HG03354 (cell line): ENCODE data around the gene CELF4.

Source experiments
- ATAC-seq: cut with Tn5 transposase; IDR thresholded peaks from one replicate; pipeline ENCODE4 v1.9.1; 2021; ENCODE audit warnings: mild to moderate bottlenecking; ENCODE audit not compliant: unreplicated experiment, poor library complexity, severe bottlenecking

CELF4 gene

DNA sequence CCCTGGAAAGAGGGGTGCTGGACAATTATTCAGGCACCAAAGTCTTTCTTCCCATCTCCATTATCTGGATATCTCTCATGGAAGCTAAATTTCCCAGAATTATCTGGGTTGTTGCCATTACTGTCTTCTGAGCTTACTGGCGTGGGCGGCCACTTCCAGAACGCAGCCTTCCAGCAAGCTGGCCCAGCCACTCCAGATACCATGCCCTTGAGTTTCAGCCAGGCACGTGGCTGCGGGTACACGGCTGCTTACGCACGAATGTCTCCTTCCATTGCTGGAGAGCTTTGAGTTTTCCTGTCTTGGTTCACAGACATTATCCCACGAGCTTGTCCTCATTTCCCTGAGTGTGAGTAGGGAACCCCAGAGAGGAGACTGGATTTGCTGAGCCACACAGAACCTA, 32.7 kb downstream of the CELF4 start:
- no peak for ATAC-seq

DNA sequence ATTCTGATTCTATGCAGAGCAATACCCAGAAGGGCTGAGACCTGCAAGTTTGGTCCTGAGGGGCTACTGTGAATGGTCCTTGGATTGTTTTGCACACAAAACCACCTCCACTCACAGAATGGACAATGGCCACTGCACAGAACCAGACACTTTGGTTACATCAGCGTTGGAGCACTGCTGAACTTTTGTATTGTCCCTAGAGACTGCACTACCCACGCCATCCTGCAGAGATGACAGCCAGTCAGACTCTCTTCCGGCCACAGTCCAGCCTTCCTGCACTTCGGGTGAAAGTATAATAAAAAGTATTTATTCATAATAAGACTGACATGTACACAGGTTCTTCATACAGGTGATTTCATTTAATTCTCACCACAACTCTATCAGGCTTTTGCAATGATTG, 35.7 kb downstream of the CELF4 start:
- no peak for ATAC-seq

DNA sequence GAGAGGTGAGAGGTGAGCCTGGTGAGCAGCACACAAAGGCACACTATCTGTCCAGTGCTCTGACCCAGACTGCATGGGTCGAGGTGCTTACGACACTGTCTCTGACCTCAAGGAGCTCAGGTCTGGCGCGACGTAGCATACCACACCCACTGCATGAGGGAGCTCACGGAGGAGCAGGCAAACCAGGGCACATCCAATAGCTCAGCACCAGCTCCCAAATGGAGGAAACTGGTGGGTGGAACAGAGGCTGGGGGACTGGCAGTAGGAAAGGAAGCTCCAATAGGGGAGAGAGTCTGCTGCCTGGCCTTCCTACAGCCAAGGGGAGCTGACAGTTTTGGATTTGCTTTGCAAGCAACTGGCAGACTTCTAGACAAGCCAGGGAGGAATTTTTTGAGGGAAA, 36.3 kb downstream of the CELF4 start:
- no peak for ATAC-seq

DNA sequence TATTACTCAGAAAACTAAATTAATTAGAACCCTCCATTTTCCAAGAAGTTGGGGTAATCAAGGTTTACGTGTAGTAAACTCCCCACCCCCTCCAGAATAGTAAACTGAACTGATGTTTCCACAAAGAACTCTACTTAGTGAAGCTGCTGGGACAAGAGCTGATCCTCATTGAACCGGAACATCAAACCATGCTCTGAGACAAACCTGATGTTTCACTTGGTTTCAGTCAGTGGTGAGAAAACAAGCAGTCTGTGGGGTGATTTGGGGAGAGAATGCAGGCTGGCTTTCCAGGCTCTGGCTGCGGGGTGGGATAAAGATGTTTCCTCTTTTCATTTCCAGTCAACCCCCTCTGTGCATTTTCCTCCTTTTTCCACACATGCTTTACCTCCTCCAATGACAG, 38.2 kb downstream of the CELF4 start:
- ATAC-seq: no peak

DNA sequence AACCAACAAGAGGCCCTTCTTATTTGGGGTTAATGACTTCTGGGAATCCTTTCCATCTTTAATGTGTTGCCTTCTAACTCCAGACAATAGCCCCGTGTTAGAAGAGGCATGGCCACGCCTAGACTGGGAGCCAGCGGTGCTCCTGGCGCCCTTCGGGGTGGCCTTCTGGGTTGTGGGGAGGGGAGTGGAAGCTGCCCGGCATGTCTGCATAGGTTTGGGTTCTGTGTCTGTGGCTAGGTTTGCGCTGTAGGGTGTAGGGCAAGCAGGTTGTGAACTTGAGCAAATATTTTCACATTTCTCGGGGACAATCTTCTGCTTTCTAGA, 40.4 kb downstream of the CELF4 start:
- ATAC-seq: no peak

DNA sequence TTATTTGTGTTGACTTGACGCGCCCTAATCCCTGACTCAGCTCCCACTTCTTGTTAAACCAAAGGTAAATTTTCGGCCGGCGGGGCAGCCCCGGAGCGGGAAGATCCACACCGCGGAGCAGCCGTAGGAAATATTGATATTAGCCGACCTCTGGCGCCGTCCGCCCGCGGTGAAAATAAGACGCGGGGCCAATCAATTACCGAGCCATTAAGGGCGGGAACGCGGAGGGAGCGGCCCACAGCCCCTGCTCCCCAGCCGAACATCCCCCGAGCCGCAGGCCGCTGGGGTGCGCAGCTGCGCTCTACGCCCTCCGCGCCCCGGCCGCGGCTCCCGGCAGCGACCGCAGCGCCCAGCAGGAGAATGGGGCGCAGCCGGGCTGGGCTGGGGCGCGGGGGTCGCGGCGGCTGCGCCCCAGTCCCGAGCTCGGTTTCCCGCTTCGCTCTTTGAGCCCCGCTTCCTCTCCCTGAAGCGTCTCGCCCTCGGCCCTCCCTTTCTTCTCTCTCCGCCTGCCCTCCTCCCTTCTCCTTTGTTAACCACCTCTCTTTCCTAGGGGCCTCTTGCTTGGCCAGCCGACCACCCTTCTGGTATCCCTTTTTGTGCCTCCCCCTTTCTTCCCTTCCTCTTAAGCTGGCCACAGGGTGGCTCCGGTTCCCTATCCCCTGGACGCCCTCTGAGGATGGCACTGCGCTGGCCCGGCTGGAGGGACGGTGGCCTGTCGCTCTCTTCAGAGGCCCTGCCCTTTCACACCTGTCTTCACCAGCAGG, 40.9 kb downstream of the CELF4 start:
- no peak for ATAC-seq

DNA sequence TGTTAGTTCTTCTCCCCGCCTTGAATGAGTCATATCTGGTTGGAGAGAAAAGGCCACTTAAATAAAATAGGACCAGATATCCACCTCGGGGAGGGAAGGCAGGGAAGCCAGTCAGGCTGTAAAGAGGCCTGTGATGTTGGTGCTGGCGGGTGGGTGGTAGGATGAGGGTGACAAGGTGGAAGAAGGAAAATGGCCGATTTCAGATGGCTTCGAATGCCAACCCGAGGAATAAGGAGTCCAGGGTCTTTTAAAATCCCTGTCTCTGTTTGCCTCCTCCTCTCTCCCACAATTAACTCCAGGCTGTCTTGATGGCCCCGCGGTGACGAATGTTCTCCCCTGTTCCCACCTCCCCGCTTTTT, 41.5 kb downstream of the CELF4 start:
- ATAC-seq: no peak

DNA sequence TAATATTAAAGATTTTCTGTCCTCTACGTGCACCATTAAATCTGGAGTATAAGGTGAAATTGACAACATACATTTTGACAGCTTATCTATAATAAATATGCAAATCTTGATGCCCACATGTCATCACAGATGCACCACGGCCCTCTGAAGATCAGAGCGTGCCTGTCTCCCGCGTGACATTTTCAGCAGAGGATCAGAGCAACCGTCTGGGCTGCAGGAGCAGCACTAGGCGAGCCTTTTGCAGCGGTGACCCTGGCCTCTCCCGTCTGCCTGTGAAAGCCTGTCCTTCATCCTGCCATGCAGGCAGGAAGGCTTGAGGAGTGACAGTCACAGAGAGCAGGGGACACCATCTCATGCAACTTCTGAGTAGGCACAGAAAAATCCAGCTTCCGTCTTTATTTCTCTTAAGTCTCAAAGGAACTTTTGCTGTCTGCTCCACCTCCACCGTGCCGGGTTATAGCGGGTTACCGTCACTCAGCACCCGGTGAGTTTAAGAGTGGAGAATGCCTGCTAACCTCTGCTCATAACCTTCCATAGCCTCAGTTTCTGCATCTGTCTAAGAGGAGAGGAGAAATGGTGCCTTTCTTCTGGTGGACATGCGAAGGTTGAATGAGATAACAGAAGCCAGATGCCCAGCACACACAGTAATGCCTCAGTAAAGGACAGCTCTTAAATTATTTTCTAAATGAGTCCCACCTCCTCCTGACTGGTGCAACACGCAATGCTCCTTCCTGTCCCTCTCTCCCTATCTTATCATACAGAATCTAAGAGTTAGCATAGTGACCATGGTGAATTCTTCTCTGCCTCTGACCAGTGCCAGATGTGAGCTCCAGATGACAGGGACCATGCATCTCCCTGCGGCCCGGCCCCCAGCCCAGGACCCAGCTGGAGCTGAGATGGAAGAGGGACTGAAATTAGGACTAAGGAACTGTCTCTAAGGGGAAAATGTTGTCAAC, 43.8 kb downstream of the CELF4 start:
- ATAC-seq: no peak

DNA sequence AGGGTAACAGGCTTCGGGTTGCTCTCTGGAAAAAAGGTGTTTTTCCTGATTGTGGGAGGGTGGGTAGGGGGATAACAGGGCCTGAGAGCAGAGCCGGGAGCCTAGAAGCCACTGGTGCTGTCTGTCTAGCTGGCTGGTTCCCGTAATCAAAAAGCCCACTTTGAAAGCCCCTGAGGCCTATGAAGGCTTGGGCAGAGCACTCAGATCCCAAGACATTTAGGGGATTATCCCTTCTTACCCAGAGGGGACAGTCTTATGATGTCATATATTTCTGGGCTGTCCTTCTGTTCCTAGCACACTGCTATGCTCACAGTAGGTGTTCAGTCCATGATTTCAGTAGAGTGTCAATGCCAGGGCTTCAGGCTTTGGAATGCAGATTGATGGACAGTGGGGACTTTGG, 45.1 kb downstream of the CELF4 start:
- ATAC-seq: no peak

DNA sequence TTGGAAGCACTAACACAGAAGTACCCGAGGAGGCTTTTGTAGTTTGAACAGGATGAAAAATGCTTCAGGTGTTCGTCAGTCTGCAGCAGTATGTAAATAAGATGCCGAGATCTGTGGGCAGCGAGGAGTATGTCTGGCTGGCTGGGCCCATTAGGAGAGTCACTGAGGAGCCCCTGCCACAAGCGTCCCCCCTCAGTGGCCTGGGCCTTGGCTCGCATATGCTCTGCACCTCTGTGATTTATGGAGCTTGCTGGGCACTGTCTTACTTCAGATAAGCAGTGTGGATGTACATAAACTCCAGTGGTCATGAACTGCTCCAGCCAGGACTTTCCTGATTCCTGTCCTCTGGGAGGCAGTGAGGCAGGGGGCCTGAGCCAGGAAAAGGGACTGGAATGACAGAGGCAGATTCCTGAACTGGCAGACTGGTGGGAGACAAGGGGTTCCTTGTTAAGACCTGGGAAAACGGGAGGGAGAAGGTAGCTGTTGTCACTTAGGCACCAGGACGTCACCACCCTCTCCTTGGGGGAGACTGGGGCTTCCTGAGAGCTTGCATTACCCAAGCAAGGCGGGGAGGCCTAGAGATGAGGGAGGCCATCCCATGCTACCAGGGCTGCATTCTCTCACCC, 46.0 kb downstream of the CELF4 start:
- no peak for ATAC-seq

DNA sequence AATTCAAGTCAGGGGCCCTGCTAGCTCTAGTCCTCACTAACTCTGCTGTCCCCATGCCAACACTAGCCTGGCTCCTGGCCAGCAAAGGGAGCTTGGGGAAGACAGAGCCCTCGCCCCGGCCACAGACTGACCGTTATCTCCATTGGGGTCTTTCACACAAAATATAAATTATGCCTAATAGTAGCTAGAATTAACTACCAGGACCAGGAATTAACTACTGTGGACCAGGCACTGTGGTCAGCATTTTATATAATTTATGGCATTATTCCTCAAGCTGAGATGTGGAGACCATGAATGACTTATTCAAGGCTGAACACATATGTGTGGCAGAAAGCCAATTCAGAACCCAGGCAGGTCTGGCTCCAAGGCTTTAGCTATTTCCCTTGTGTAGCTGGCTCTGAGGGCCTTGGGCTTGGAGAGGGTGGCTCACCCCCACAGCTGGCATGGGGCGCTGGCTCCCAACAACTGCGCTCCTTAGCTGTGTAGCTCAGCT, 49.2 kb downstream of the CELF4 start:
- ATAC-seq: no peak

DNA sequence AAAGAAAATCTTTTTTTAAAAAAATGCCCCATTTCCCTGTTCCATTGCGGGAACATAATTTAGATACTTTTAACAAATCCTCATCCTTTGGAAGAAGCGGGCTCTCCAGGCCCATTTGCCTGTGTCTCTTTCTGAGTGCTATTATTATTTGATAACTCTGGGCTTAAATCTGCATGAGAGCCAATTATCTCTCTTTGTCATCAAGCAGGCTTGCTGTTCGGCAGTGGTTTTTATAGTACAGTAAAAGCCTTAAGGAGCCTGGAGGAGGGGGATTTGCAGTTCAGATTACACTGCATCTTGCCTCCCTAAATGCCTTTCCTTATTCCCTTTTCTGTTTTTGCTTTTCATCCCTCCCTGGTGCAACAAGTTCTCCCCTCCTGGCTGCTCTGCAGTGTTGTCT, 50.6 kb downstream of the CELF4 start:
- no peak for ATAC-seq

DNA sequence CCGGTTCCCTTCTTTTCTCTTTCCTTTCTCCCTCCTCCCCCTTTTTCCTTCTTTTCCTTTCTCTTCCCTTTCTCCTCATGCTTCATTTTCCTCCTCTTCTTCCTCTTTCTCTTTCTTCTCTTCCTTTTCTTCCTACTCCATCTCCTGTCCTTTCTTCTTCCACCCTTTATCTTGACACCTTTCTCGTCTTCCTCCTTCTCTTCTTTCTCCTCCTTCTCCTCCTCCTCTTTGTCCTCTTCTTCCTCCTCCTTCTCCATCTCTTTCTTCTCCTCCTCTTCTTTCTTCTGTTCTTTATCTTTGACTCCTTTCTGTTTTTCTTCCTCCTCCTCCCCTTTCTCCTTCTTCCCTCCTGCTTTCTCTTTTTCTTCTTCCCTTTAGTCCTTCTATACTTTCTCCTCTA, 53.2 kb downstream of the CELF4 start:
- ATAC-seq: no peak

DNA sequence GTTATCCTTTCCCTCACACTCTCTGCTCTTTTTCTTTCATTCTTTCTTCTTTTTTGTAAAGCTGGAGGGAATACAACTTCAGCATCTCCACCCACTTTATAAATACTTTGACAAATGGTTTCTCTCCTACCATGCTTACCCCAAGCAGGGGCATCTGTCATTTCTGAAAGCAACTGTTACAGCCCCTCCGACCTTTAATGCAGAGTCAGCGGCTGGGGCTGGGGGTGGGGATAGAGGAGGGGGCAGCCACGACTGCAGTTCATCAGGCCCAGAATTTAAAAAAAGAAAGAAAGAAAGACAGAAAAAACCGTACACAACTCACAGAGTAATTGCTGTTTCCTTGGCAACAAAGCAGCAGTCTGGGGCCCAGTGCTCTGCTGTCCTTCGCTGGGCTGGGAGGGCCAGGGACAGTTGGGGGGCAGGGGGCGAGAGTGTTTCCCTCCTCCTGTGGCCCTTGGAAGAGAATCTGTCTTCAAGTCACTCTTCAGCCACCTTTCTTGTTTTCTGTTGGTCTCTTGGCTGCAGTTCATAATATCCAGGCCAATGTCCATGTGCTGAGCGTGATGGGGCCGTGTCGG, 53.8 kb downstream of the CELF4 start:
- no peak for ATAC-seq

DNA sequence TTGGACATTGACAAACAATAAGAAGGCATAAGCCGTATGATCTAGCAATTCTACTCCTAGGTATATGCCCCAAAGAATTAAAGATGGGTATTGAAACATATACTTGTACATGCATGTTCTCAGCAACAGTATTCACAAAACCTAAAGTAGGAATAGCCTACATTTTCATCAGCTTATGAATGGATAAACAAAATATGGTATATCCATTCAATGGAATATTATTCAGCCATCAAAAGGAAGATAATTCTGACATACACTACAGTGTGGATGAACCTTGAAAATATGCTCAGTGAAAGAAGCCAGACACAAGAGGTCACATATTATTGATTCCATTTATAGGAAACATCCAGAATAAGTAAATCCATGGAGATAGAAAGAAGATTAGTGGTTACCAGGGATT, 56.0 kb downstream of the CELF4 start:
- ATAC-seq: no peak

DNA sequence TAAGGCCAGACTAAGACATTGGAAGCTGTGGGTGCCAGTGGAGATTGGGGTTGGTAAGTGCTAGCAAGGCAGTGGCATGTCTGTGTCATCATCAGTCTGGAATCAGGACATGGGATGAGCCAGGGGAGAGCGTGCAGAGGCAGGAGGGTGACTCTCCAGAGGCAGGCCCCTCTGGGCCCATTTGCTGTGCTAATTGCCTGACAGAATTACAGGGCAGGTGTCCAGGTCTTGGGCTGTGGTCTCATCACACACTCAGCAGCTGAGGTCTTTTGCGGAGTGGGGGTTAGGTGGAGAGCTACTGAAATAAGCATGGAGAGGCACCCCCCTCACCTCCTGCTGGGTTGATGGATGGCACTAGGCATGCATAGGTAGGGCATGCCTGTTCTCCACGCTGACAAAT, 57.4 kb downstream of the CELF4 start:
- no peak for ATAC-seq

DNA sequence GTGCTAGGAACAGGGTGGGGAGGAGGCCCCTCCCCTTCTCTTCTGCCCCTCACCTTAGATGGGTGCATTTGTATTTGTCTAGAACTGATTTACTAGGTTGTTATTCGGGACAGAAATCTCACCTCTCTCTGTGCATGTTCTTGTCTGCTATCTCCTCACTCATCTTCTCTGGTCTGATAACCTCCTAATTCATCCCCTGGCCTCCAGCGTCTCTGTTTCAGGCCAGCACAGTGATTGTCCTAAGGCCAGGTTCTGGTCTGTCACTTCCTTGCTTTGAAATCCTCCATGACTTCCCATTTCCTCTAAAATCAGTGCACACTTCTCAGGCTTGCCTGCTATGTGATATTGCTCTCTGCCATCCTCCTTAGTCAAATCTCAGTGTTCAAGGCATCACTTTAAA, 58.4 kb downstream of the CELF4 start:
- ATAC-seq: no peak

DNA sequence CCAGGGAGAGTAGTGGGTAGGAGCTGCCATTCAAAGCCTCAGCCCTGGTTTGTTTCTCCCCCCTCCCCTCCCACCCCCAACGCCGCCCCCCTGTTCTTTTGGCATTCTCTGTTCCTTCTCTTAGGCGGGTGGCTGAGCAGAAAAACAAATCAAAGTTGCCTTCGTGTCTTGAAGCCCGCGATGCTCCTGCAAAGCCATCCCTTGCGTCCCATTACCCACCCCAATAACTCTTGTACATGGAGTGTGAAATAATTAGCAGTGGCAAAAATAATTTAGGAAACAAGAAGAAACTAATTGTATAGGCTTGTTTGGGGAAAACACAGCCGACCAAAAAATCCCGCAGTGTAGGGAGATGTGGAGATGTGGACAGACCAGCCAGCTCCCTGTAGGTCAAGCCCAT, 59.6 kb downstream of the CELF4 start:
- no peak for ATAC-seq

DNA sequence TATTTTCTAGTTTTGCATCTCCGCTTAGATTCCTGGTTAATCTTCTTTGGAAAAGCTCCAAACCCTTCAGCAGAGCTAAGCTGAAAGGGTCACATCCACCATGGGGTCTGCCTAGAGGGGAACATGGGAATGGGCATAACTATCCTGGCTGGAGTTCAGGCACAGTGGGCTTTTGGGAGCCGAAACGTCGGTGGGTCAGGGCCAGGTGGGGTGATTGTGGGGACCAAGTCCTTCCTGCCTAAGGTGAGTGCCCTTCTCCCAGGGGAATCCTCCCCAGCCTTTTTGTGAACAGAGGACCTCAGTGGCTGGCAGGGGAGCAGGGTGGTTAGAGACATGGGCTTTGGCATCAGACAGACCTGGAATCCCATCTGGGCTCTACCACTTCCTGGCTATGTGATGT, 60.3 kb downstream of the CELF4 start:
- ATAC-seq: no peak

DNA sequence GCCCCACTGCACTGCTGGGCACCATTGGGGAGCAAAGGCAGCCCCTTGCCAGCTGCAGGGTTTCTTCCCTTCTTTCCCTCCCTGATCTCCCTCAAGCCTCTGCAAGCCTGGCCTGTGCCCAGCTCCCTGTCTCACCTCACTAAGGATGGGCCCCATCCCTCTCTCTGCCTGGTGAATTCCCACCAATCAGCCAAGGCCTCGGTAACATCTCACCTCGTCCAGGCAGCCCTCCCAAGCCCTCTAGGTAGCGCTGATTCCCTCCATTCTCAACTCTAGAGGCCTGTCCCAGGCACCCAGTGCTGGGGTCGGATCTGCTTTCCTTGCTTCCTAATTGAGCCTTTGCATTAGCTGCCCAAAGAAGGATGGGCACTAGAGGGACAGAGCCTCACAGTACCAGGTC, 63.0 kb downstream of the CELF4 start:
- no peak for ATAC-seq
